Glutamatergic neuron (in vitro differentiated cells): ENCODE results near the gene KRT83. TPM values are rescaled to one million over a fixed set of nuclear protein-coding genes. Genes with fewer than 3 reads are reported as not detected.
A peak's percentile ranks its signal among the peaks of the same experiment; 100 is the strongest.
"Not testable (repeated sequence)": the region's sequence is repeated elsewhere in the genome, so short reads cannot be mapped to it uniquely, and the experiment has no call there.

Experiments used
- DNase-seq: peaks from one replicate; pipeline ENCODE4 v3.0.0; 2022
- H3K27ac Mint-ChIP-seq: one replicate; pipeline ENCODE4 v1.8.0; 2020; ENCODE audit warnings: mild to moderate bottlenecking, mixed read lengths, inconsistent platforms; ENCODE audit not compliant: unreplicated experiment
- H3K27me3 Mint-ChIP-seq: one replicate; pipeline ENCODE4 v1.8.0; 2020; ENCODE audit warnings: mild to moderate bottlenecking, moderate library complexity, mixed read lengths, inconsistent platforms; ENCODE audit not compliant: unreplicated experiment
- H3K36me3 Mint-ChIP-seq: one replicate; pipeline ENCODE4 v1.8.0; 2020; ENCODE audit warnings: mild to moderate bottlenecking, mixed read lengths, inconsistent platforms; ENCODE audit not compliant: unreplicated experiment
- H3K4me1 Mint-ChIP-seq: one replicate; pipeline ENCODE4 v1.8.0; 2020; ENCODE audit warnings: mild to moderate bottlenecking, low read depth, mixed read lengths, inconsistent platforms; ENCODE audit not compliant: unreplicated experiment
- H3K4me3 Mint-ChIP-seq: one replicate; pipeline ENCODE4 v1.8.0; 2020; ENCODE audit warnings: mild to moderate bottlenecking, mixed read lengths, inconsistent platforms; ENCODE audit not compliant: unreplicated experiment
- H3K9me3 Mint-ChIP-seq: one replicate; pipeline ENCODE4 v1.8.0; 2020; ENCODE audit warnings: mild to moderate bottlenecking, moderate library complexity, mixed read lengths, inconsistent platforms; ENCODE audit not compliant: unreplicated experiment
- total RNA-seq: library from RNA; stranded (reverse); fragmentation: NEBNext Ultra II Directional; extraction: Animal tissue kit (Norgen Biotek cat#: 25700); gene quantifications from one replicate; pipeline ENCODE4 v1.2.1, GENCODE V29; 2021; ENCODE audit not compliant: unreplicated experiment
- TF ChIP-seq, protein P1 (sequence below): fragments of 200-600 bp; sonication (generic); IDR thresholded peaks from one replicate; pipeline ENCODE4 v1.5.0; 2021; ENCODE audit not compliant: partially characterized antibody, unreplicated experiment

KRT83 gene
- total RNA-seq, 1 donor from 2014 or later = not detected

DNA sequence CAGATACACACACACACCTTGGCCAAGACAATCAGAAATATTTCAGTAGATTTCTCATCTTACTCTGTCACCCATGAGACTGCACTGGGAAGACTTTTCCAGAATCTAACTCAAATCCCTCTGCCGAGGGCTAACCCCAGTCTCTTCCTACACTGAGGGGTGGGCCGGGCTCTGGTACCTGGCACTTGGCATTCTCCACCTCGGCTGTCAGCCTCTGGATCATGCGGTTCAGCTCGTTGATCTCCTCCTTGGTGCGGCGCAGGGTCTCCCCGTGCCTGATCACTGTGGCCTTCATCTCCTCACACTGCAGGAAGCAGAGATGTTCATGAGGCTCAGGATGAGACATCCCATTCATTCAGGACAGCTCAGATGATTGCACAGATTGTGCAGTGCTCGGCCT, 4.9 kb downstream of the KRT83 start:
- H3K9me3 Mint-ChIP-seq = peaks cover 5% of the 10 kb centered on the region
- DNase-seq = no peak
- no peak overlapping the region for H3K27ac Mint-ChIP-seq
- peaks cover 11% of the 10 kb centered on the region for H3K27me3 Mint-ChIP-seq
- no peaks in the 10 kb centered on the region for H3K36me3 Mint-ChIP-seq
- no peak overlapping the region for H3K4me3 Mint-ChIP-seq
- H3K4me1 Mint-ChIP-seq = no peaks in the 10 kb centered on the region
- TF ChIP-seq, protein P1, sequence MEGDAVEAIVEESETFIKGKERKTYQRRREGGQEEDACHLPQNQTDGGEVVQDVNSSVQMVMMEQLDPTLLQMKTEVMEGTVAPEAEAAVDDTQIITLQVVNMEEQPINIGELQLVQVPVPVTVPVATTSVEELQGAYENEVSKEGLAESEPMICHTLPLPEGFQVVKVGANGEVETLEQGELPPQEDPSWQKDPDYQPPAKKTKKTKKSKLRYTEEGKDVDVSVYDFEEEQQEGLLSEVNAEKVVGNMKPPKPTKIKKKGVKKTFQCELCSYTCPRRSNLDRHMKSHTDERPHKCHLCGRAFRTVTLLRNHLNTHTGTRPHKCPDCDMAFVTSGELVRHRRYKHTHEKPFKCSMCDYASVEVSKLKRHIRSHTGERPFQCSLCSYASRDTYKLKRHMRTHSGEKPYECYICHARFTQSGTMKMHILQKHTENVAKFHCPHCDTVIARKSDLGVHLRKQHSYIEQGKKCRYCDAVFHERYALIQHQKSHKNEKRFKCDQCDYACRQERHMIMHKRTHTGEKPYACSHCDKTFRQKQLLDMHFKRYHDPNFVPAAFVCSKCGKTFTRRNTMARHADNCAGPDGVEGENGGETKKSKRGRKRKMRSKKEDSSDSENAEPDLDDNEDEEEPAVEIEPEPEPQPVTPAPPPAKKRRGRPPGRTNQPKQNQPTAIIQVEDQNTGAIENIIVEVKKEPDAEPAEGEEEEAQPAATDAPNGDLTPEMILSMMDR = no peak

DNA sequence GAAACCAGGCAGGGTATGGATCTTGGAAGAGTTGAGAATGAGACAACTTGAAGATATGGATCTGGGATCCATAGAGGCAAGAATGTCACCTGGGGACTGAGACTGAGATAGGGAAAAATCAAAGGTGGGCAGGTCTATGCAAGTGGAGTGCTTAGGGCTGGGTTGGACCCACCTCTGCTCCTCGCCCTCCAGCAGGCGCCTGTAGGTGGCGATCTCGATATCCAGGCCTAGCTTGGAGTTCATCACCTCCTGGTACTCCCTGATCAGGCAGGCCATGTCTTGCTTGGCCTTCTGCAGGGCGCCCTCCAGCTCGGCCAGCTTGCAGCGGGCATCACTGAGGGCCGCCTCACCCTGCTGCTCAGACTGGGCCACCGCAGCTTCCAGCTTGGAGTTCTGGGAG, 5.5 kb downstream of the KRT83 start:
- H3K4me1 Mint-ChIP-seq, H3K4me3 Mint-ChIP-seq, H3K9me3 Mint-ChIP-seq, H3K36me3 Mint-ChIP-seq, H3K27ac Mint-ChIP-seq: not testable (repeated sequence)
- H3K27me3 Mint-ChIP-seq = peaks cover 11% of the 10 kb centered on the region
- DNase-seq = peak; percentile 48

GRCh38 chr12:52314511-52314910, 6.7 kb downstream of the KRT83 start:
- no peak overlapping the region for H3K4me3 Mint-ChIP-seq
- H3K27ac Mint-ChIP-seq = no peak overlapping the region
- TF ChIP-seq, protein P1 = no peak
- H3K27me3 Mint-ChIP-seq = peaks cover 11% of the 10 kb centered on the region
- DNase-seq = no peak
- no peaks in the 10 kb centered on the region for H3K4me1 Mint-ChIP-seq
- peaks cover 5% of the 10 kb centered on the region for H3K9me3 Mint-ChIP-seq
- no peaks in the 10 kb centered on the region for H3K36me3 Mint-ChIP-seq

- H3K27ac Mint-ChIP-seq = no peak overlapping the region
- peaks cover 13% of the 10 kb centered on the region for H3K27me3 Mint-ChIP-seq
- H3K4me1 Mint-ChIP-seq = no peaks in the 10 kb centered on the region
- no peaks in the 10 kb centered on the region for H3K36me3 Mint-ChIP-seq
- DNase-seq = no peak
- peaks cover 5% of the 10 kb centered on the region for H3K9me3 Mint-ChIP-seq
- TF ChIP-seq, protein P1 = no peak
- no peak overlapping the region for H3K4me3 Mint-ChIP-seq
These were observed 7.3 kb downstream of the KRT83 start for GRCh38 chr12:52313926-52314325.

- Mint-ChIP-seq H3K4me1 (peaks cover 3% of the 10 kb centered on the region), H3K9me3 (peaks cover 5% of the 10 kb centered on the region), H3K27me3 (peaks cover 13% of the 10 kb centered on the region), H3K4me3 (no peak overlapping the region), H3K27ac (no peak overlapping the region), H3K36me3 (no peaks in the 10 kb centered on the region)
- no peak for DNase-seq
- TF ChIP-seq, protein P1 = no peak
These were observed 7.7 kb downstream of the KRT83 start for GRCh38 chr12:52313461-52313860.

DNA sequence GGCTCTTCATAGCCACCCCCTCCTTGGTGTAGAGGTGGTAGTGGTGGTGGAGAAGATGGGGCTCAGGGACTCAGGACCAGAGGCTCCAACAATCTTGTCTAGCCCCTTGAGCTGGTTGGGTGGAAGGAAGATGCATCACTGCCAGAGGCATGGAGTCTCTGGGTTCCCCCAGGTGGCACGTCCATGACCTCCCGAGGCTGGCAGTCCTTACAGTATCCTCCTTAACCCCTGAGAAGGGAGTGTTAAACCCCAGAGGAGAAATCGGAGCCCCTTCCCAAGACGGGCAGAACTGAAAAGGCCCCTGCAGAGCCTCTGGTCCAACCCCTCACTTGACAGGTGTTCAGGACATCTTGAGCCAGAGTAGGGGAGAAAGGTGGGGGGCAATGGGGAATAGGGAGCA, 9.1 kb downstream of the KRT83 start:
- H3K4me3 Mint-ChIP-seq = no peak overlapping the region
- peaks cover 3% of the 10 kb centered on the region for H3K4me1 Mint-ChIP-seq
- TF ChIP-seq, protein P1 = no peak
- no peaks in the 10 kb centered on the region for H3K36me3 Mint-ChIP-seq
- peaks cover 7% of the 10 kb centered on the region for H3K9me3 Mint-ChIP-seq
- peaks cover 18% of the 10 kb centered on the region for H3K27me3 Mint-ChIP-seq
- DNase-seq = no peak
- no peak overlapping the region for H3K27ac Mint-ChIP-seq
